Hematopoietic multipotent progenitor cell (in vitro differentiated cells): ENCODE measurements around the gene SLC44A4. TPM values are rescaled to one million over a fixed set of nuclear protein-coding genes. Genes with fewer than 3 reads are reported as not detected.

Experiments
- DNase-seq, 3 donors: peaks; one replicate each; pipeline ENCODE4 v3.0.0-alpha.2; 2011 to 2015; ENCODE audit warnings: low read depth in 2 of 3, low spot score in 2 of 3
- total RNA-seq: library from RNA; depleted of rRNA; stranded (reverse); fragments of >200 nt; gene quantifications from one replicate; pipeline ENCODE4 v1.2.3, GENCODE V29; 2012

The SLC44A4 gene
- total RNA-seq, 1 donor = 0.81 TPM

- peak; percentile 72 to 95 (median 93) for DNase-seq
Measured at GRCh38 chr6:31901953-31902643, 23.3 kb upstream of the SLC44A4 start, which contains the start of gene ZBTB12. ZBTB12 (minus strand) TSS chr6:31902086; CDS start chr6:31901305, 781 bp downstream.

- DNase-seq = peak in 2 of 3 donors; percentile 45 to 49
Measured at GRCh38 chr6:31901415-31901952, 22.7 kb upstream of the SLC44A4 start.

- DNase-seq = no peak
Measured at GRCh38 chr6:31900917-31901414, 22.2 kb upstream of the SLC44A4 start.

GRCh38 chr6:31899882-31900722 is 21.3 kb upstream of the SLC44A4 start:
- DNase-seq = no peak

- no peak for DNase-seq
Measured at GRCh38 chr6:31899215-31899614, 20.4 kb upstream of the SLC44A4 start.

GRCh38 chr6:31898383-31899011 is 19.7 kb upstream of the SLC44A4 start:
- DNase-seq = peak in 2 of 3 donors; percentile 46 to 51

GRCh38 chr6:31897612-31898382 is 19.0 kb upstream of the SLC44A4 start, which contains the start of gene EHMT2:
EHMT2 (minus strand) TSS chr6:31897698; CDS start chr6:31897677, 21 bp downstream.
- peak; percentile 68 to 85 (median 83) for DNase-seq

GRCh38 chr6:31896856-31897611 is 18.2 kb upstream of the SLC44A4 start:
- peak in 1 of 3 donors; percentile 16 for DNase-seq

- DNase-seq = no peak
Measured at GRCh38 chr6:31896493-31896855, 17.7 kb upstream of the SLC44A4 start.

- no peak for DNase-seq
Measured at GRCh38 chr6:31892821-31893220, 14.0 kb upstream of the SLC44A4 start.

GRCh38 chr6:31889331-31889972 is 10.7 kb upstream of the SLC44A4 start:
- DNase-seq = no peak

GRCh38 chr6:31888276-31889258 is 9.8 kb upstream of the SLC44A4 start:
- peak in 2 of 3 donors; percentile 44 to 61 for DNase-seq

- DNase-seq = no peak
Measured at GRCh38 chr6:31887173-31888007, 8.6 kb upstream of the SLC44A4 start.

- DNase-seq = no peak
Measured at GRCh38 chr6:31886541-31886991, 7.8 kb upstream of the SLC44A4 start.

GRCh38 chr6:31884528-31885035 is 5.8 kb upstream of the SLC44A4 start:
- DNase-seq = no peak

GRCh38 chr6:31883676-31884075 is 4.9 kb upstream of the SLC44A4 start:
- DNase-seq = no peak
